Trophoblast cell (in vitro differentiated cells and primary cell): ENCODE data around the gene UBR2.

Experiments used
- DNase-seq, 2 donors: peaks; one replicate each; pipeline ENCODE4 v3.0.0-alpha.2; 2016
- H2AFZ ChIP-seq: 2 replicates; pipeline ENCODE4 v1.6.1; 2013; ENCODE audit warnings: low read length, moderate library complexity, mild to moderate bottlenecking; ENCODE audit not compliant: insufficient read depth, poor library complexity
- H2AK5ac ChIP-seq: 2 replicates; pipeline ENCODE4 v1.6.1; 2013; ENCODE audit warnings: mild to moderate bottlenecking, low read length
- H2BK120ac ChIP-seq: 2 replicates; pipeline ENCODE4 v1.6.1; 2013; ENCODE audit warnings: low read length, mild to moderate bottlenecking, moderate library complexity; ENCODE audit not compliant: insufficient read depth, poor library complexity
- H2BK12ac ChIP-seq: 2 replicates; pipeline ENCODE4 v1.6.1; 2013; ENCODE audit warnings: mild to moderate bottlenecking, low read length, moderate library complexity
- H2BK5ac ChIP-seq: 2 replicates; pipeline ENCODE4 v1.6.1; 2013; ENCODE audit warnings: low read length, low read depth, moderate library complexity, mild to moderate bottlenecking; ENCODE audit not compliant: poor library complexity
- H3K14ac ChIP-seq: 2 replicates; pipeline ENCODE4 v1.6.1; 2013; ENCODE audit warnings: mild to moderate bottlenecking, low read length
- H3K18ac ChIP-seq: 2 replicates; pipeline ENCODE4 v1.6.1; 2013; ENCODE audit warnings: mild to moderate bottlenecking, low read length
- H3K23ac ChIP-seq: 2 replicates; pipeline ENCODE4 v1.6.1; 2013; ENCODE audit warnings: low read length
- H3K27ac ChIP-seq: 2 replicates; pipeline ENCODE4 v1.5.1; 2013; ENCODE audit warnings: low read depth, mild to moderate bottlenecking, inconsistent platforms, low read length, moderate library complexity
- H3K27me3 ChIP-seq: 2 replicates; pipeline ENCODE4 v1.6.1; 2013; ENCODE audit warnings: inconsistent platforms, mild to moderate bottlenecking, low read length, moderate library complexity; ENCODE audit not compliant: insufficient read depth
- H3K36me3 ChIP-seq, 2 experiments: 1 replicate in 1 of 2; 2 replicates in 1 of 2; pipeline ENCODE4 v1.6.1; 2013; ENCODE audit warnings: low read length in 2 of 2, mild to moderate bottlenecking in 2 of 2, moderate library complexity in 1 of 2; ENCODE audit not compliant: insufficient read depth in 2 of 2, control insufficient read depth in 1 of 2
- H3K4ac ChIP-seq: 2 replicates; pipeline ENCODE4 v1.6.1; 2013; ENCODE audit warnings: low read depth, mild to moderate bottlenecking, low read length, moderate library complexity
- H3K4me1 ChIP-seq, 2 experiments: 1 replicate in 1 of 2; 2 replicates in 1 of 2; pipeline ENCODE4 v1.6.1; 2013; ENCODE audit warnings: low read length in 2 of 2, mild to moderate bottlenecking in 2 of 2, moderate library complexity in 1 of 2; ENCODE audit not compliant: insufficient read depth in 2 of 2, control insufficient read depth in 1 of 2
- H3K4me2 ChIP-seq: 2 replicates; pipeline ENCODE4 v1.6.1; 2013; ENCODE audit warnings: inconsistent platforms, mild to moderate bottlenecking, low read length, moderate library complexity
- H3K4me3 ChIP-seq: 2 replicates; pipeline ENCODE4 v1.5.1; 2013; ENCODE audit warnings: mild to moderate bottlenecking, low read depth, low read length, inconsistent platforms
- H3K79me1 ChIP-seq: one replicate; pipeline ENCODE4 v1.6.1; 2013; ENCODE audit warnings: low read length
- H3K79me2 ChIP-seq: 2 replicates; pipeline ENCODE4 v1.6.1; 2013; ENCODE audit warnings: low read length, mild to moderate bottlenecking; ENCODE audit not compliant: control insufficient read depth, insufficient read depth, poor library complexity
- H3K9ac ChIP-seq: 2 replicates; pipeline ENCODE4 v1.6.1; 2013; ENCODE audit warnings: mild to moderate bottlenecking, low read length
- H3K9me3 ChIP-seq: 2 replicates; pipeline ENCODE4 v1.6.1; 2013; ENCODE audit warnings: low read depth, mild to moderate bottlenecking, control low read depth, inconsistent platforms, low read length; ENCODE audit not compliant: insufficient read depth
- H4K12ac ChIP-seq: 2 replicates; pipeline ENCODE4 v1.6.1; 2013; ENCODE audit warnings: low read depth, mild to moderate bottlenecking, low read length, moderate library complexity
- H4K8ac ChIP-seq: 2 replicates; pipeline ENCODE4 v1.6.1; 2013; ENCODE audit warnings: low read depth, mild to moderate bottlenecking, low read length, moderate library complexity
- H4K91ac ChIP-seq: one replicate; pipeline ENCODE4 v1.6.1; 2013; ENCODE audit warnings: low read depth, mild to moderate bottlenecking, low read length, moderate library complexity
- WGBS: extraction: QIAGEN DNeasy Blood & Tissue Kit; methylation state at CpG from one replicate; pipeline ENCODE4 v1.1.7; 2013; ENCODE audit warnings: missing lambda C conversion rate; ENCODE audit not compliant: insufficient read length, insufficient coverage; ENCODE audit errors: extremely low coverage; 5-methylcytosine and 5-hydroxymethylcytosine counted together

Gene UBR2

DNA sequence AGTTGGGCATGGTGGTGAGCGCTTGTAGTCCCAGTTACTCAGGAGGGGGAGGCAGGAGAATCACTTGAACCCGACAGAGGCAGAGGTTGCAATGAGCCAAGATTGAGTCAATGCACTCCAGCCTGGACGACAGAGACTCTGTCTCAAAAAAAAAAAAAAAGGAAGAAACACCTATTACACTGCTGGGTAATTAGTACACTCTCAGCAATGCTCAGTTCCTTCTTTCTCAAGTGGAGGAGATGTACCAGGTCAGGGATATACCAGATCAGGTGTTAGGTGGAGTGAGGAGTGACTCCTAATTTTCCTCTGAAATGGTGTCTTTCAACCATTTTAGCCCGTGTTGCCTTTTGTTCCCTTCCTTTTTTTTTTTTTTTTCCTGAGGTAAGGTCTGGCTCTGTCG is 30.0 kb upstream of the UBR2 start:
- Histone ChIP-seq H3K4me2 (no peak overlapping the region), H3K79me1 (no peaks in the 10 kb centered on the region), H2AK5ac (no peak overlapping the region), H3K14ac (no peak overlapping the region), H3K27ac (no peak overlapping the region), H3K4me3 (no peak overlapping the region), H3K27me3 (no peaks in the 10 kb centered on the region), H4K8ac (no peak overlapping the region), H4K91ac (no peak overlapping the region), H3K23ac (no peak overlapping the region), H3K36me3 (no peaks in the 10 kb centered on the region), H2BK5ac (no peak overlapping the region), H2BK120ac (no peak overlapping the region), H3K79me2 (no peaks in the 10 kb centered on the region), H3K4me1 (no peaks in the 10 kb centered on the region), H3K9me3 (no peaks in the 10 kb centered on the region), H3K4ac (no peak overlapping the region), H2BK12ac (no peak overlapping the region), H3K18ac (no peak overlapping the region), H3K9ac (no peak overlapping the region), H4K12ac (no peak overlapping the region), H2AFZ (no peak overlapping the region)
- DNase-seq, result no peak
- WGBS, result no CpG with 5 or more reads among the region's 5 CpGs

DNA sequence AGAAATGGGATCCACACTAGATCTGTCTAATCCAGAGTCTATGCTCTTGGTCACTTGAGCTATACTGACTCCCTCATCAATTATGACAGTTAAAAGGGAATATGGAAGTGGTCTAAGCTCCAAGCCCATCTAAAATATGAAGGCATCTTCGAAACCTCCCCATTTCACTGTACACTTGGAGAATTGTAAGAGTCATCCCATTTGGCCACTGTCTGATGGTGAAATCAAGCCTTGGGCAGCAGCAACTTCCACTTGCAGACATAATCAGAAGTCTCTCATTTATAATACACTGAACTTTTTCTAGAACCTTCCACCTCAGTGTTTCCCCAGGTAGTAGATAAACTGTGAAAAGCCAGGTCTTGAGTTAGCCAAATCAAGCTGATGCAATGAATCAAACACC is 26.3 kb upstream of the UBR2 start:
- no peak overlapping the region for H2AFZ ChIP-seq
- no peak overlapping the region for H2AK5ac ChIP-seq
- no peaks in the 10 kb centered on the region for H3K27me3 ChIP-seq
- H2BK12ac ChIP-seq, result no peak overlapping the region
- H3K18ac ChIP-seq, result no peak overlapping the region
- no peak overlapping the region for H3K27ac ChIP-seq
- H4K91ac ChIP-seq, result no peak overlapping the region
- H3K9ac ChIP-seq, result no peak overlapping the region
- H3K4me3 ChIP-seq, result no peak overlapping the region
- H4K12ac ChIP-seq, result no peak overlapping the region
- H3K4me2 ChIP-seq, result no peak overlapping the region
- no peak overlapping the region for H3K4ac ChIP-seq
- no peak overlapping the region for H3K14ac ChIP-seq
- DNase-seq, result no peak
- no peak overlapping the region for H2BK5ac ChIP-seq
- WGBS, result no CpG with 5 or more reads among the region's 1 CpG
- H3K79me1 ChIP-seq, result no peaks in the 10 kb centered on the region
- H4K8ac ChIP-seq, result no peak overlapping the region
- H2BK120ac ChIP-seq, result no peak overlapping the region
- no peaks in the 10 kb centered on the region for H3K4me1 ChIP-seq
- H3K9me3 ChIP-seq, result no peaks in the 10 kb centered on the region
- H3K79me2 ChIP-seq, result no peaks in the 10 kb centered on the region
- H3K36me3 ChIP-seq, result no peaks in the 10 kb centered on the region
- H3K23ac ChIP-seq, result no peak overlapping the region

DNA sequence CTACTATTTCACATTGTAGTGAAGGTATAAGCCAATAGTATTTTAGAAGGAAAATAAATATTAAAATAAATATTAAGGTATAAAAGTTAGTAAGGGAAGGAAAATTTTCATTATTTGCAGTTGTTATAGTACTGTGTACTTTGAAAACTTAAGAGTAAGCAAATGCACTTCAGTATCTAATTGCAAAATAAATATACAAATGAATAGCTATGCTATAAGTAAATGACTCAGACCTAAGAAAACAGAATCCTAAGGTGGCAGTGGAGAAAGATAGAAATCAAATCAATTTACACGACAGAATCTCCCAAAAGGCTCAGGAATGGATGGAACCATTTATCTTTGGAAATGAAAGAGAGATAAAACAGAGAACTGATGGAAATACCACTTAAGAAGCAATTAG is 24.7 kb upstream of the UBR2 start:
- H2AFZ ChIP-seq, result no peak overlapping the region
- H4K8ac ChIP-seq, result no peak overlapping the region
- no peaks in the 10 kb centered on the region for H3K79me1 ChIP-seq
- H2BK12ac ChIP-seq, result no peak overlapping the region
- H3K14ac ChIP-seq, result no peak overlapping the region
- H3K9ac ChIP-seq, result no peak overlapping the region
- no peaks in the 10 kb centered on the region for H3K79me2 ChIP-seq
- DNase-seq, result no peak
- no peaks in the 10 kb centered on the region for H3K27me3 ChIP-seq
- no peak overlapping the region for H3K18ac ChIP-seq
- no peak overlapping the region for H4K12ac ChIP-seq
- no peaks in the 10 kb centered on the region for H3K36me3 ChIP-seq
- H2BK120ac ChIP-seq, result no peak overlapping the region
- H3K4me2 ChIP-seq, result no peak overlapping the region
- H4K91ac ChIP-seq, result no peak overlapping the region
- H2BK5ac ChIP-seq, result no peak overlapping the region
- H3K4me3 ChIP-seq, result no peak overlapping the region
- no peak overlapping the region for H3K27ac ChIP-seq
- H3K23ac ChIP-seq, result no peak overlapping the region
- no peaks in the 10 kb centered on the region for H3K4me1 ChIP-seq
- no peaks in the 10 kb centered on the region for H3K9me3 ChIP-seq
- no peak overlapping the region for H3K4ac ChIP-seq
- H2AK5ac ChIP-seq, result no peak overlapping the region
- whole genome bisulfite sequencing, result no CpG with 5 or more reads among the region's 1 CpG

DNA sequence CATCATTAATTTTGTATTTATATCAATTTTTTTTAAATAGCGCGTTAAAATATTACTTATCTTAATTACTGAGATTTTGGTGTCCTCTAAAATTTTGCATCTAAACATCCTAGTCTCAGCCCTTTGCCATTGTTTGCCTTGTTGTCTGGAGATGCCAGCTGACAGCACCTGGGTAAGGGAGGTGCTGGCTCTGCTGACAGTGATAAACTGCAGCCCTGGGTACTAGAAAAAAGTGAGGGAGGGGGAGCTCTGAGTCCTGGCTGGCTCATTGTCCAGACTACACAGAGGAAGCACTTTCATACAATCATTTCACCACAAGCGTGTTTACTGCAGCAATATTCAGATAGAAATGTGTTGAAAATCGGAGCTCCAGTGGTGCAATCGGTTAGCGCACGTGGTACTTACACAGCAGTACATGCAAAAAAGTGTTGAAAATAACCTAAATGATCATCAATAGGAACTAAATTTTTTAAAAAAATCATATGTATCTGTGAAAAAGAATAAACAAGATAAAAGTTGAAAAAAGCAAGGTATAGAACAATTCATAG is 18.5 kb upstream of the UBR2 start:
- Histone ChIP-seq H3K79me1 (peaks cover 5% of the 10 kb centered on the region), H3K79me2 (no peaks in the 10 kb centered on the region), H2AK5ac (no peak overlapping the region), H3K4ac (no peak overlapping the region), H2BK120ac (no peak overlapping the region), H4K8ac (no peak overlapping the region), H3K23ac (no peak overlapping the region), H2BK5ac (no peak overlapping the region), H4K91ac (no peak overlapping the region), H3K9me3 (no peaks in the 10 kb centered on the region), H3K4me2 (no peak overlapping the region), H3K4me3 (no peak overlapping the region), H2BK12ac (no peak overlapping the region), H3K14ac (no peak overlapping the region), H2AFZ (no peak overlapping the region), H3K36me3 (no peaks in the 10 kb centered on the region), H3K18ac (no peak overlapping the region), H3K4me1 (no peaks in the 10 kb centered on the region), H3K9ac (no peak overlapping the region), H4K12ac (no peak overlapping the region), H3K27ac (no peak overlapping the region), H3K27me3 (no peaks in the 10 kb centered on the region)
- no CpG with 5 or more reads among the region's 7 CpGs for WGBS
- no peak for DNase-seq
